GM19193 (cell line): ENCODE data around the gene EPHA8.

Experiments
- POLR2A ChIP-seq: IDR thresholded peaks from 4 replicates; pipeline ENCODE4 v1.6.1; 2011; ENCODE audit not compliant: insufficient read depth, insufficient read length; ENCODE audit errors: extremely low read depth

Gene EPHA8

GRCh38 chr1:22591576-22591975, 28.3 kb downstream of the EPHA8 start:
- no peak for TF ChIP-seq POLR2A

GRCh38 chr1:22592051-22592450, 28.8 kb downstream of the EPHA8 start:
- TF ChIP-seq POLR2A = no peak

- no peak for TF ChIP-seq POLR2A
Observed at GRCh38 chr1:22592919-22593790, 29.9 kb downstream of the EPHA8 start.

GRCh38 chr1:22594396-22594795, 31.1 kb downstream of the EPHA8 start:
- no peak for TF ChIP-seq POLR2A

GRCh38 chr1:22595108-22595507, 31.8 kb downstream of the EPHA8 start:
- TF ChIP-seq POLR2A = no peak

GRCh38 chr1:22597301-22597965, 34.1 kb downstream of the EPHA8 start:
- no peak for TF ChIP-seq POLR2A

GRCh38 chr1:22597996-22598395, 34.7 kb downstream of the EPHA8 start:
- no peak for TF ChIP-seq POLR2A

- no peak for TF ChIP-seq POLR2A
Observed at GRCh38 chr1:22598736-22599135, 35.4 kb downstream of the EPHA8 start.

- TF ChIP-seq POLR2A = no peak
Observed at GRCh38 chr1:22600071-22600816, 37.0 kb downstream of the EPHA8 start.

GRCh38 chr1:22600817-22601605, 37.7 kb downstream of the EPHA8 start:
- TF ChIP-seq POLR2A = no peak

- TF ChIP-seq POLR2A = no peak
Observed at GRCh38 chr1:22601610-22602009, 38.3 kb downstream of the EPHA8 start.

- TF ChIP-seq POLR2A = no peak
Observed at GRCh38 chr1:22602060-22602740, 38.9 kb downstream of the EPHA8 start.

- no peak for TF ChIP-seq POLR2A
Observed at GRCh38 chr1:22606161-22606560, 42.9 kb downstream of the EPHA8 start.

GRCh38 chr1:22607154-22607553, 43.9 kb downstream of the EPHA8 start:
- no peak for TF ChIP-seq POLR2A

- TF ChIP-seq POLR2A = no peak
Observed at GRCh38 chr1:22608361-22608760, 45.1 kb downstream of the EPHA8 start.

- no peak for TF ChIP-seq POLR2A
Observed at GRCh38 chr1:22609291-22609690, 46.0 kb downstream of the EPHA8 start.
